Measurements from ENCODE around the gene CCDC195.
"Not testable (repeated sequence)": the region's sequence is repeated elsewhere in the genome, so short reads cannot be mapped to it uniquely, and the experiment has no call there.

The CCDC195 gene

GRCh38 chr2:224689539-224689938, 26.6 kb downstream of the CCDC195 start:
- DNase-seq = no peak

DNA sequence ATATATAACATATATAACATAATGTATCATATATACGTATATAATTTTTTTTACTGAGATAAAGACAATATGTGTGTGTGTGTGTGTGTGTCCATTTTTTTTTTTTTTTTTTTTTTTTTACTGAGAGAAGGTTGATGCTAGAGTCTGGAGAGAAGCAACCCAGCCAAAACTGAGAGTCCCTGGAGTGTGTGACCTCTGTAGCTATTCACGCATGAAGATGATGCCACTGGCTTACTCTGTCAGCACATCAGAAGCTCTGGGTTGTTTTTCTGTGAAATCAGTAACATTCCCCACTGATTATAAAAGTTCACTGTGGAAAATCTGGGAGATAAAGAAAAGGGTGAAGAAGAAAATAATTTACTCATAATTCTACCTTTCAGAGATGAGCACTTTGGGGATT, 27.2 kb downstream of the CCDC195 start:
- no peak for DNase-seq

- no peak for DNase-seq
Observed at GRCh38 chr2:224687156-224687555, 29.0 kb downstream of the CCDC195 start.

DNA sequence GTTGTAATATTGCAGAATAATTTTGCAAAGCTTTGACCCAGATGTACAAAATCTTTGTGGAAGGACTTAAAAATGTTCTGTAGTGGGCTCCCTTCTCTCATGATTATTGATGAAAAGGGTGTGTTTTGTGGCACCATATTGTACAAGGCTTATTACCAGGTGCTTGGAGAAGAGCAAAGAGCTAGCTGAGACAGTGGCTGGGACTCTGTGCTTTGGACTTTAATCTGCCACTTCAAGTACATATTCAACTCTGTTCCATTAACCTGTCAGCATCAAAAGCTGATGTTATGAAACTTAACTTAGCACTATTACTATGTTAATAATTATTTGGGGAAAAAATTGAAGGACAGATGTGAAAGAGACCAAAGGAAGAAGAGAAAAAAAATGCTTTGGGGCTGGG, 31.0 kb downstream of the CCDC195 start:
- DNase-seq = no peak

DNA sequence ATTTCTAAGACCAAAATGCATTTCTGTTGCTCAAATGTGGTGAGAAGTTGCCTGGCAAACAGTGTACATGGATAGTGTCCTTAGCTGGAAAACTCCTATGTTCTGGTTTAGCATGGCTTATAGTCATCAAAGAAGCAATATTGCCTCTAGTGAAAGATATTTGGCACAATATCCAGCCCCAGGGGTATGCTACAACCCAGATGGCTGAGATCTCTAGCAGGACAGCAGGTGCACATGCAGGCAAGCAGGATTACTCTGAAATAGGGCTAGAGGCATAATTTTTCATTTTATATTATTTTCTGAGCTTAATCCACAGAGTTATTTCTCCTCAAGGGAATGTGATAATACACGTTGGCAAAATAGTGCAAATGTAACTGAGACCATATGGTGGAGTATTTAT, 34.0 kb downstream of the CCDC195 start:
- DNase-seq = no peak

- DNase-seq = no peak
Observed at GRCh38 chr2:224671731-224672130, 44.4 kb downstream of the CCDC195 start.

GRCh38 chr2:224670203-224670602, 46.0 kb downstream of the CCDC195 start:
- DNase-seq = no peak

DNA sequence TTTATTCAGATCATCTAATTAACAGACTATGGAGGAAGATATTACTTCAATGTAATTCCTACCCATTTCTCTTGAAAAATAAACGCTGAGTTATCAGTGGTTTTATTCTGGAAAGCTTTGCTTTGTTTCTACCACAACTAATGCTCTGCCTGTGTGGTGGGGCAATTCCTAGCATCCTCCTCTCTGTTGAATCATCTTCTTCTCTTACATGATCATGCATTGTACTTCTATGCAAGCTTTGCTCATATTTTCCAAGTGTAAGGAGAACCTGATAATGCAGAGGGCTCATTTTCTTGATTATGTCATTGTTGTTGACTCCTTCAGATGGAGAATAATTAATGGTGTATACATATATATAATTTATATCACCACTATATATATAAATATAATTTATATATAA, 46.7 kb downstream of the CCDC195 start:
- no peak for DNase-seq

DNA sequence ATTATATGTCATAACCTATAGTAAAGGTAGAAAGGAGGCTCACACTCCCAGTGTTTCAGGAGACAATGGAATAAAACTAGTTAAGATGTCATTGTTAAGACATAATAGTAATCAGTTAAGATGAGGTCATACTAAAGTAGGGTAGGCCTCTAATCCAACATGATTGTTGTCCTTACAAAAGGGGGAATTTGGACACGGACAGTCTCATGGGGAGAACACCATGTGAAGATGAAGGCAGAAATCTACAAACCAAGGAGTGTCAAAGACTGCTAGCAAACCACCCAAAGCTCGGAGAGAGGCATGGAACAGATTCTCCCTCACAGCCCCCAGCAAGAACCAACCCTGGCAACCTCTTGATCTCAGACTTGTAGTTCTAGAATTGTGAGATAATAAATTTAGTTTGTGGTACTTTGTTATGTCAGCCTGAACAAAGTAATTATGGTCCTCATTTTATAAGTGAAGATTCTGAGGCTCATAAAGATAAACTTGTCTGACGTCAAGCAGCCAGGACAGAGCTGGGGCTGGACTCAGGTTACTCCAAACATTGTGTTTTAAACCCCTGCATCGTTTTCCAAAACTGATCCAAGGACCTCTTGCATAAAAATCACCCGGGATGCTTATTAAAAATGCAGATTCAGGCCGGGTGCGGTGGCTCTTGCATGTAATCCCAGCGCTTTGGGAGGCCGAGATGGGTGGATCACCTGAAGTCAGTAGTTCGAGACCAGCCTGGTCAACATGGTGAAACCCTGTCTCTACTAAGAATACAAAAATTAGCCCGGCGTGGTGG, 47.8 kb downstream of the CCDC195 start:
- DNase-seq = no peak

DNA sequence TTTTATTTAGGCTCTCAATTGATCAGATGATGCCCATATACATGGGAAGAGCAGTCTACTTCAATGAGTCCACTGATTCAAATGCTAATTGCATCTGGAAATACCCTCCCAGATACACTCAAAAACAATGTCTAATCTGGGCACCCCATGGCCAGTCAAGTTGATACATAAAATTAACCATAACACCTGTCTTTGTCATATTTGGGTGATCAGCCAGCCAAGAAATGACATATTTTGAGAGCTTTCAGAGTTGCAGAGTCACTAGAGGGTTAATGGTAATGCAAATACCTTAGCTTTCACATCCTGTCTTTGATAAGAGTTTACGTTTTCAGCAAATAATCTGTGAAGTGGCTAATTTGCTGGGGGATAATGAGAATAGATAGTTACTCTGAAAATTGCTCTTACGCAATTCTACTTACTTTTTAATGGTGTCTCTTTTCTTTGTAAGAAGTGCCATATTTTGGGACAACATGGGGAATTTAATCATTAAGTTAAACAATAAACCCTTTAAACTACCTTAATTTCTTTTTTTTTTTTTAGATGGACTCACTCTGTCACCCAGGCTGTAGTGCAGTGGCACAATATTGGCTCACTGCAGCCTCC, 49.1 kb downstream of the CCDC195 start:
- DNase-seq = no peak

DNA sequence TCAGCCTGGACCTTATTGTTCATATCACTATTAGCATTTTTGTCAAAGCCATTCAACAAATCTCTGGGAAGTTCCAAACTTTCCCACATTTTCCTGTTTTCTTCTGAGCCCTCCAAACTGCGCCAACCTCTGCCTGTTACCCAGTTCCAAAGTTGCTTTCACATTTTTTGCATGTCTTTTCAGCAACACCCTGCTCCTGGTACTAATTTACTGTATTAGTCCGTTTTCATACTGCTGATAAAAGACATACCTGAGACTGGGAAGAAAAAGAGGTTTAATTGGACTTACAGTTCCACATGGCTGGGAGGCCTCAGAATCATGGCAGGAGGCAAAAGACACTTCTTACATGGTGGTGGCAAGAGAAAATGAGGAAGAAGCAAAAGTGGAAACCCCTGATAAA, 52.8 kb downstream of the CCDC195 start:
- DNase-seq = not testable (repeated sequence)

DNA sequence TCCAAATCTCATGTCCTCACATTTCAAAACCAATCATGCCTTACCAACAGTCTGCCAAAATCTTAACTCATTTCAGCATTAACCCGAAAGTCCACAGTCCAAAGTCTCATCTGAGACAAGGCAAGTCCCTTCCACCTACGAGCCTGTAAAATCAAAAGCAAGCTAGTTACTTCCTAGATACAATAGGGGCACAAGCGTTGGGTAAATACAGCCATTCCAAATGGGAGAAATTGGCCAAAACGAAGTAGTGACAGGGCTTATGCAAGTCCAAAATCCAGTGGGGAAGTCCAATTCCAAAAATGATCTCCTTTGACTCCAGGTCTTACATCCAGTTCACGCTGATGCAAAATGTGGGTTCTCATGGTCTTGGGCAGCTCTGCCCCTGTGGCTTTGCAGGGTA, 54.5 kb downstream of the CCDC195 start:
- not testable (repeated sequence) for DNase-seq

DNA sequence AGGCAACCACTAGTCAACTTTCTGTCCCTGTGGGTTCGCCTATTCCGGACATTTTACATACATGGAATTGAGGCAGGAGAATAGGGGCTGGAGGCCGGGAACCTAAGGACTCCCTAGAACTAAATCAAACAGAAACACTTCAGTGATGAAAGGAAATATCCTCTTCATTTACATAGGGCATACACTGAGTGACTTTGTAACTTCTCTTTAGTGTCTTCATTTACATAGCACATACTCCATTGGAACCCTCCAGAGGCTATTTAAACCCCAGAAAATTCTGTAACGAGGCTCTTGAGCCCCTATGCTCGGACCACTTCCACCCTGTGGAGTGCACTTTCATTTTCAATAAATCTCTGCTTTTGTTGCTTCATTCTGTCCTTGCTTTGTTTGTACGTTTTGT, 56.5 kb downstream of the CCDC195 start:
- no peak for DNase-seq

GRCh38 chr2:224658780-224659405, 57.3 kb downstream of the CCDC195 start:
- no peak for DNase-seq

DNA sequence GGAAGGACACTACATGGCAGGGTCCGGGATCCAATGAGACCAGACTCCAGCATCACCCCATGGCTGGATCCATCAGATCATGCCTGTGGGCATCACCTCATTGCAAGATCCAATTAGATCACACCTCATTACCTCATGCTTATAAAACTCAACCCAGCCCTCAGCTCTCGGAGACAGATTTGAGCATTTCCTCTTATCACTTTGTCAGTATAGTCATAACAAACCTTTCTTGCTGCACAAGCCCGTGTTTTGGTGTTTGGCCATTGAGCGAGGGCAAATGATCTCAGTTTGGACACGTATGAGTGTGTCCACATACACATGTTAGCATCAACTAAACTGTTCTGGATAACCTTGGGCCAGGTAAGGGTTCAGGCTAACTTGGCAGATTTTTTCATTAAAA, 58.8 kb downstream of the CCDC195 start:
- no peak for DNase-seq

DNA sequence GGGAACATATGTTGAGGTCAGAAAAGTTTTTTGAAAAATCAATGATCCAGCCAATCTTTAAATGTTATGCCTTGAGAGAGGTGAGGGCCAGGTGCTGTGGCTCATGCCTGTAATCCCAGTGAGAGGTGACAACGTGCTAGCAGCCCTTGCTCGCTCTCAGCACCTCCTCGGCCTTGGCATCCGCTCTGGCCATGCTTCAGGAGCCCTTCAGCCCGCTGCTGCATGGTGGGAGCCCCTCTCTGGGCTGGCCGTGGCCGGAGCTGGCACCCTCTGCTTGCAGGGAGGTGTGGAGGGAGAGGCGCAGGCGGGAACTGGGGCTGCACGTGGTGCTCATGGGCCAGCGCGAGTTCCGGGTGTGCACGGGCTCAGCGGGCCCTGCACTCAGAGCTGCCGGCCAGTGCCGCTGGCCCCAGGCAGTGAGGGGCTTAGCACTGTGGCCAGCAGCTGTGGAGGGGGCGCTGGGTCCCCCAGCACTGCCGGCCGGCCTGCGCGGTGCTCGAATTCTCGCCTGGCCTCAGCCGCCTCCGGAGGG, 61.1 kb downstream of the CCDC195 start:
- DNase-seq = no peak
